Endometrial microvascular endothelial cells (primary cell): Measurements from ENCODE around the gene FHL3. TPM values are rescaled to one million over a fixed set of nuclear protein-coding genes. Genes with fewer than 3 reads are reported as not detected.

Experiments used
- in situ Hi-C: cut with HindIII; loops from 2 replicates; pipeline ENCODE4 v1.10.0; 2017; ENCODE audit warnings: low sequenced_read_pairs, low pct_unique_long_range_greater_than_20kb; ENCODE audit errors: inconsistent ontology term
- total RNA-seq: library from RNA; depleted of rRNA; stranded (reverse); fragments of >200 nt; gene quantifications from one replicate; pipeline ENCODE4 v1.2.3, GENCODE V29; 2015; ENCODE audit errors: inconsistent ontology term

The FHL3 gene
- total RNA-seq, 1 donor from 2014 or later = 17.3 TPM

DNA sequence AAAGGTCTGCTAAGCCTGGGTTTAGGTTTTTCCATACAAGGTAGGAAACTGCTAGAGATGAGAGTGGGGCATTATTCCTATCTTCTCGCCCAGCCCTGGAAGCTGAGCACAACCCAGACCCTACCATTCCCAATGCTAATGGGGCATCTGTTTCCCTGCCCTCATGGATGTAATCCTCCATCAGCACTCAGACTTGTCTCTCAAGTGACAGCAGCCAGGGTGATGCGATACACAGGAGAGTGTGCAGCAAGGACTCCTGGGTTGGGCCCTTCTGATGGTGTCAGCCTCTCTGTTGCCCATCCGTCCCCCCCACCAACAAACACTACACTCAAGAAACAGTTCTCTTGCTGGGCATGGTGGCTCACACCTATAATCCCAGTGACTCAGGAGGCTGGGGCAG is 52.6 kb downstream of the FHL3 start:
- in situ Hi-C loops = no loop called here

GRCh38 chr1:37951783-37952624 is 53.3 kb downstream of the FHL3 start:
- in situ Hi-C loops = no loop called here

DNA sequence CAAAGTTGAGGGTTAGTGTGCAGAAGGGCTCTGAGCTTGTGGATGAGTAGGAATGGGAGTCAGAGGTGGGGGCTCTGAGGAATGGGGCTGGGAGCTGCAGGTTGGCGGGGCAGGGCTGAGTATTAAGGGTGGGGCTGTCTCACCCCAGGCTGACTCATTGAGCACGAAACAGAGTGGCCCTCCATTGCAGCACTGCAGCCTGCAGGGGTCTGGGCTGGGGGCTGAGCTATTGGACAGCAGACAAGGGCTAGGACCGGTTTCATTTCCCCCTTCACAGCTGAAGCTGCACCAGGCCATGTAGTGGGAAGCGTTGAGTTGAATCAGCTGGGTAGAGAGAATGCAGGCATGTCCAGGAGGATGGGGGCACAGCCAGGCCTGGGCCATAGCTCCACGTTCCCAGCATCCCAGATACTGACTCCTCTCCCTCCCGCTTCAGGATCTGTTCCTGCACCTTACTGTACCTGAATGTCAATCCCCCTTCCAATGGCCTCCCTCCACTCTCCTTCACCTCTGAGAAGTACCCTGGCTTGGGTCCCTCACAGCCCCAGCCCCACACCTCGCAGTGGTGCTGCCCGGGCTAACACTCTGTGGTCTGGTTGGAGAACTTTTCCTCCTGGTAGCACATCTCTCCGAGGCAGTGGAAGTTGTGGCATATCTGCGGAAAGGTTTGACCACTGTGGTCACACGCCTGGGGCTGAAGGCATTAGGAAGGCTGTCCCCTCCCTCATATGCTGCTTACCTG is 54.1 kb downstream of the FHL3 start:
- in situ Hi-C loops = no loop called here

DNA sequence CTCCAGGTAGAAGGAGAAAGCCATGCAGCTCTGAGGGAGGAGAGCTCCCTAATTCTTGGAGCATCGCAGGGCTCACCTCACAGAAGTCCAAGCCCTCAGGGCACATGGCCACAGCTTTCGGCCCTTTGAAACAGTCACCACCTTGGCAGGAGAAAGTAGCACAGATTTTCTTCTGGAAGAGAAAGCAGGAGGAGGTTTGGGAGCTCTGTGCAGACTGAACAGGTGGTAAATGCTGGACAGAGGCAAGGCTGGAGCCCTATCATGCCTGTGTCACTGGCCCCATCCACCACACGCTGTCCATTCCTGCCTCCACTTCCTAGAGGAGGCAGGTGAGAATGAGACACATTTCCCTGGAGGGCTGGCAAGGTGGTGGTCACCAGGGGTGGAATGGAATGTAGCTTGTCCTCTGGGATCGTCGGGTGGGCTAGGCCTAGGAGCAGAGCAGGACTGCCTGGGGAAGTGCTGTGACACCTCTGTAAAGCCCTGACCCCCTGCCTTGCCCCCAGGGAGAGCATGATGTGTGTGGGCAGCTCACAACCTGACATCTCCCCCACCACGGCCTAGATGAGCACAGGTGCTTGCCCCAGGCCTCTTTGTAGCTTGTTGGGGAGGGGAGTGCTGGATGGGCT is 55.7 kb downstream of the FHL3 start:
- in situ Hi-C loops = no loop called here

DNA sequence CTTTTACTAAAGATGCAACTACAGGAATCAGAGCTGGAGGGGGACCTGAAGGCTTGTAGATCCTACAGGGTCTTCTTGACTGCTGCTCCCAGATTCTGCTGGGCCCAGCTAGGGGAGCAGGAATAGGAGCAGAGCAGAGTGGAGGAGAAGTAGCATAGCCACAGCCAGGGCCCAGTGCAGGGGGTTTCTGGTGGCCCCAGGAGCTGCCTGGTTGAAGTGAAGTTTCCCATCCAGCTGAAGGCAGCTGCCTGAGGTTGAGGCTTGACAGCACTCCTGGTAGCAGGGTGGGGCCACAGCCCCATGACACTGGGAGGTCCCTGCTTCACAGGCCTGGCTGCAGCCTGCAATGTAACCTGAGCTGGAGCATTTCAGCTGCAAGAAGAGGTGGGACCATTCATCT is 56.5 kb downstream of the FHL3 start:
- in situ Hi-C loops = no loop called here

DNA sequence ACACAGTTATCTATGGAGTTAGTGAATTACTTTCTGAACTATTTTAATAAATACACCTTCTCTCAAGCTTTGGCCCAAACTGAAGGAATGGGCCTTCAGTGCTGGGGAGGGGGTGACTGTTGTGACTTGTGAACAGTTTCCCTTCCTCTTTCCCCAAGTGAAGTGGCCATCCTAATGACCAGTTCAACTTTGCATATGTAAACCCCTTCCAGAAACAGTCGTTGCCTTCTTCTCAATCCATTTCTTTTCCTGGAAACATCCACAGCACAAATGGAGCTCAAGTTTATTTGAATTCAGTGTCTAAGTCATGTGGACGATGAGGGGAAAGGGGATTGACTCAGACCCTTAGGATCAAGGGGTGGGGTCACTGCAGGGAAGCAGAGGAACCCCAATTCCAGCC is 57.1 kb downstream of the FHL3 start:
- in situ Hi-C loops = no loop called here

DNA sequence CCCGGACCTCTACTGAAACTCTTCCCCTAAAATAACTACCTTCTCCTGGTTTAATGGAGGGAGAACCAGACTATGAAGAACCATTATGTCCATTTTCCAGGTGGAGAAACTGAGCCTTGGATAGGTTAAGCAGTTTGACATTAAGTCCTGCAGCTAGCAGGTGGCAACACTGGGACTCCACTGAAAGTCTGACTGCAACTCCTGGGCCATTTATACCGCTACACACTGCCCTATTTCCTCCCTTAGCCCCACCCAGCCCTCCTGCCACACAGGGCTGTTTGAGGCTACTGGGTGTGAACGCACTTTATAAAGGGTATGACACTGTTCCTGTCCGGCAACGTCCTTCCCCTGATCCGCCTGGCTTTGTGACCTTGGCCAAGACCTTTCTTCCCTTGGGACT is 58.0 kb downstream of the FHL3 start:
- in situ Hi-C loops = no loop called here

Other genes starting within 250 kb of the FHL3 start
- gene EPHA10, start 240.4 kb downstream of the FHL3 start, total RNA-seq = not detected
- gene MANEAL, start 211.7 kb downstream of the FHL3 start, total RNA-seq = not detected
- gene C1orf122, start 197.7 kb downstream of the FHL3 start, total RNA-seq = 23.3 TPM
- gene YRDC, start 197.3 kb downstream of the FHL3 start, total RNA-seq = 25.5 TPM
- 2.0 TPM for gene MTF1, start 145.9 kb downstream of the FHL3 start, total RNA-seq
- 13.1 TPM for gene INPP5B, start 58.5 kb downstream of the FHL3 start, total RNA-seq
- gene SF3A3, start 15.5 kb downstream of the FHL3 start, total RNA-seq = 81.9 TPM
- 69.1 TPM for gene UTP11, start 7.2 kb upstream of the FHL3 start, total RNA-seq
- gene POU3F1, start 41.3 kb upstream of the FHL3 start, total RNA-seq = not detected